HEK293 (cell line): ENCODE results near the gene SYNPO2L.

Experiments
- EGR2 ChIP-seq: fragments of 450-650 bp; formaldehyde crosslinking; IDR thresholded peaks from 2 replicates; pipeline ENCODE4 v1.5.1; 2016; ENCODE audit warnings: low read depth, missing biosample characterization, missing genetic modification characterization
- GLI4 ChIP-seq: fragments of 450-650 bp; formaldehyde crosslinking; IDR thresholded peaks from 2 replicates; pipeline ENCODE4 v1.5.1; 2016; ENCODE audit warnings: missing biosample characterization, missing genetic modification characterization
- GLIS1 ChIP-seq: fragments of 450-650 bp; formaldehyde crosslinking; IDR thresholded peaks from 2 replicates; pipeline ENCODE4 v1.5.1; 2016; ENCODE audit warnings: missing biosample characterization, missing genetic modification characterization
- KLF1 ChIP-seq: fragments of 450-650 bp; formaldehyde crosslinking; IDR thresholded peaks from 2 replicates; pipeline ENCODE4 v1.5.1; 2016; ENCODE audit warnings: missing biosample characterization, missing genetic modification characterization
- KLF16 ChIP-seq: fragments of 450-650 bp; formaldehyde crosslinking; IDR thresholded peaks from 2 replicates; pipeline ENCODE4 v1.5.1; 2017; ENCODE audit warnings: missing biosample characterization, missing genetic modification characterization
- KLF7 ChIP-seq: fragments of 450-650 bp; formaldehyde crosslinking; IDR thresholded peaks from 2 replicates; pipeline ENCODE4 v1.5.1; 2016; ENCODE audit warnings: missing biosample characterization, missing genetic modification characterization, borderline replicate concordance
- MZF1 ChIP-seq: fragments of 450-650 bp; formaldehyde crosslinking; IDR thresholded peaks from 2 replicates; pipeline ENCODE4 v1.5.1; 2017; ENCODE audit warnings: missing biosample characterization, missing genetic modification characterization, borderline replicate concordance
- REPIN1 ChIP-seq: fragments of 450-650 bp; formaldehyde crosslinking; IDR thresholded peaks from 2 replicates; pipeline ENCODE4 v1.5.1; 2017; ENCODE audit warnings: missing biosample characterization, missing genetic modification characterization, low read depth
- REST ChIP-seq: fragments of 450-650 bp; formaldehyde crosslinking; IDR thresholded peaks from 2 replicates; pipeline ENCODE4 v1.5.1; 2016; ENCODE audit warnings: missing biosample characterization, missing genetic modification characterization
- SCRT1 ChIP-seq: fragments of 450-650 bp; formaldehyde crosslinking; IDR thresholded peaks from 2 replicates; pipeline ENCODE4 v1.5.1; 2016; ENCODE audit warnings: missing biosample characterization, missing genetic modification characterization, borderline replicate concordance
- SCRT2 ChIP-seq: fragments of 450-650 bp; formaldehyde crosslinking; IDR thresholded peaks from 2 replicates; pipeline ENCODE4 v1.5.1; 2016; ENCODE audit warnings: missing biosample characterization, missing genetic modification characterization
- SETDB1 ChIP-seq: IDR thresholded peaks from one replicate; pipeline ENCODE4 v1.6.1; 2017; ENCODE audit warnings: mild to moderate bottlenecking, low read length, moderate library complexity, mixed read lengths; ENCODE audit not compliant: insufficient read length
- SP2 ChIP-seq: fragments of 450-650 bp; formaldehyde crosslinking; IDR thresholded peaks from 2 replicates; pipeline ENCODE4 v1.5.1; 2016; ENCODE audit warnings: missing biosample characterization, missing genetic modification characterization
- ZEB2 ChIP-seq: fragments of 450-650 bp; formaldehyde crosslinking; IDR thresholded peaks from 2 replicates; pipeline ENCODE4 v1.5.1; 2016; ENCODE audit warnings: missing biosample characterization, missing genetic modification characterization
- ZNF175 ChIP-seq: fragments of 450-650 bp; formaldehyde crosslinking; IDR thresholded peaks from 2 replicates; pipeline ENCODE4 v1.5.1; 2016; ENCODE audit warnings: missing biosample characterization, missing genetic modification characterization
- ZNF239 ChIP-seq: fragments of 450-650 bp; formaldehyde crosslinking; IDR thresholded peaks from 2 replicates; pipeline ENCODE4 v1.5.1; 2016; ENCODE audit warnings: missing biosample characterization, missing genetic modification characterization
- ZNF24 ChIP-seq: fragments of 450-650 bp; formaldehyde crosslinking; IDR thresholded peaks from 2 replicates; pipeline ENCODE4 v1.5.1; 2016; ENCODE audit warnings: missing biosample characterization, missing genetic modification characterization
- ZNF248 ChIP-seq: fragments of 450-650 bp; formaldehyde crosslinking; IDR thresholded peaks from 2 replicates; pipeline ENCODE4 v1.5.1; 2017; ENCODE audit warnings: missing biosample characterization, missing genetic modification characterization
- ZNF335 ChIP-seq: fragments of 450-650 bp; formaldehyde crosslinking; conservative IDR thresholded peaks from 2 replicates; pipeline ENCODE4 v1.5.1; 2016; ENCODE audit warnings: missing biosample characterization, missing genetic modification characterization
- ZNF501 ChIP-seq: fragments of 450-650 bp; formaldehyde crosslinking; IDR thresholded peaks from 2 replicates; pipeline ENCODE4 v1.5.1; 2016; ENCODE audit warnings: missing biosample characterization, missing genetic modification characterization
- ZNF544 ChIP-seq: fragments of 450-650 bp; formaldehyde crosslinking; IDR thresholded peaks from 2 replicates; pipeline ENCODE4 v1.5.0; 2017; ENCODE audit warnings: missing biosample characterization, missing genetic modification characterization
- ZNF548 ChIP-seq: fragments of 450-650 bp; formaldehyde crosslinking; IDR thresholded peaks from 2 replicates; pipeline ENCODE4 v1.5.1; 2016; ENCODE audit warnings: missing biosample characterization, missing genetic modification characterization
- ZNF555 ChIP-seq: fragments of 450-650 bp; formaldehyde crosslinking; conservative IDR thresholded peaks from 2 replicates; pipeline ENCODE4 v1.5.1; 2017; ENCODE audit warnings: missing biosample characterization, mild to moderate bottlenecking, missing genetic modification characterization, inconsistent platforms
- ZNF596 ChIP-seq: fragments of 450-650 bp; IDR thresholded peaks from 2 replicates; pipeline ENCODE4 v1.5.0; 2018; ENCODE audit warnings: missing biosample characterization, mild to moderate bottlenecking, missing genetic modification characterization, moderate library complexity
- ZNF747 ChIP-seq: fragments of 450-650 bp; formaldehyde crosslinking; IDR thresholded peaks from 2 replicates; pipeline ENCODE4 v1.5.1; 2016; ENCODE audit warnings: missing biosample characterization, missing genetic modification characterization
- ZNF785 ChIP-seq: fragments of 450-650 bp; formaldehyde crosslinking; IDR thresholded peaks from 2 replicates; pipeline ENCODE4 v1.5.1; 2016; ENCODE audit warnings: missing biosample characterization, missing genetic modification characterization
- TF ChIP-seq, protein P1 (sequence below): fragments of 450-650 bp; formaldehyde crosslinking; IDR thresholded peaks from 2 replicates; pipeline ENCODE4 v1.5.1; 2016; ENCODE audit warnings: missing biosample characterization, missing genetic modification characterization
- TF ChIP-seq, protein P2 (sequence below): fragments of 450-650 bp; formaldehyde crosslinking; IDR thresholded peaks from 2 replicates; pipeline ENCODE4 v1.5.1; 2016; ENCODE audit warnings: missing biosample characterization, missing genetic modification characterization
- TF ChIP-seq, protein P3 (sequence below): fragments of 450-650 bp; formaldehyde crosslinking; IDR thresholded peaks from 2 replicates; pipeline ENCODE4 v1.5.1; 2016; ENCODE audit warnings: missing biosample characterization, missing genetic modification characterization
- TF ChIP-seq, protein P4 (sequence below): fragments of 450-650 bp; formaldehyde crosslinking; IDR thresholded peaks from 2 replicates; pipeline ENCODE4 v1.5.1; 2016; ENCODE audit warnings: missing biosample characterization, missing genetic modification characterization

Gene SYNPO2L

GRCh38 chr10:73625884-73626752 is 29.7 kb downstream of the SYNPO2L start (continued):
- TF ChIP-seq ZNF555 (tag by site-specific recombination) (no peak), ZEB2 (tag by site-specific recombination) (peak; percentile 59), ZNF548 (tag by site-specific recombination) (no peak), ZNF596 (tag by site-specific recombination) (no peak), ZNF239 (tag by site-specific recombination) (no peak), SCRT1 (tag by site-specific recombination) (no peak), ZNF175 (no peak), ZNF747 (tag by site-specific recombination) (no peak), ZNF544 (no peak), SP2 (0 out of 2 replicates have a peak, but pooled peaks have one; percentile 3), REST (tag by site-specific recombination) (no peak), ZNF24 (peak; percentile 72; the same call in 1 of the 2 replicates), GLI4 (tag by site-specific recombination) (peak; percentile 54; the same call in 1 of the 2 replicates), ZNF335 (tag by site-specific recombination) (no peak), REPIN1 (tag by site-specific recombination) (no peak; the same call in 1 of the 2 replicates), GLIS1 (tag by site-specific recombination) (no peak), SCRT2 (peak; percentile 45), ZNF785 (0 out of 2 replicates have a peak, but pooled peaks have one; percentile 78), EGR2 (tag by site-specific recombination) (no peak), KLF1 (tag by site-specific recombination) (no peak), KLF16 (tag by site-specific recombination) (no peak; the same call in 1 of the 2 replicates), MZF1 (tag by site-specific recombination) (no peak), KLF7 (peak; percentile 42; the same call in 1 of the 2 replicates), ZNF501 (tag by site-specific recombination) (peak; percentile 68), ZNF248 (tag by site-specific recombination) (no peak), SETDB1 (no peak)
- TF ChIP-seq, protein P1, sequence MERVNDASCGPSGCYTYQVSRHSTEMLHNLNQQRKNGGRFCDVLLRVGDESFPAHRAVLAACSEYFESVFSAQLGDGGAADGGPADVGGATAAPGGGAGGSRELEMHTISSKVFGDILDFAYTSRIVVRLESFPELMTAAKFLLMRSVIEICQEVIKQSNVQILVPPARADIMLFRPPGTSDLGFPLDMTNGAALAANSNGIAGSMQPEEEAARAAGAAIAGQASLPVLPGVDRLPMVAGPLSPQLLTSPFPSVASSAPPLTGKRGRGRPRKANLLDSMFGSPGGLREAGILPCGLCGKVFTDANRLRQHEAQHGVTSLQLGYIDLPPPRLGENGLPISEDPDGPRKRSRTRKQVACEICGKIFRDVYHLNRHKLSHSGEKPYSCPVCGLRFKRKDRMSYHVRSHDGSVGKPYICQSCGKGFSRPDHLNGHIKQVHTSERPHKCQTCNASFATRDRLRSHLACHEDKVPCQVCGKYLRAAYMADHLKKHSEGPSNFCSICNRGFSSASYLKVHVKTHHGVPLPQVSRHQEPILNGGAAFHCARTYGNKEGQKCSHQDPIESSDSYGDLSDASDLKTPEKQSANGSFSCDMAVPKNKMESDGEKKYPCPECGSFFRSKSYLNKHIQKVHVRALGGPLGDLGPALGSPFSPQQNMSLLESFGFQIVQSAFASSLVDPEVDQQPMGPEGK (tag by site-specific recombination) = no peak
- TF ChIP-seq, protein P2, sequence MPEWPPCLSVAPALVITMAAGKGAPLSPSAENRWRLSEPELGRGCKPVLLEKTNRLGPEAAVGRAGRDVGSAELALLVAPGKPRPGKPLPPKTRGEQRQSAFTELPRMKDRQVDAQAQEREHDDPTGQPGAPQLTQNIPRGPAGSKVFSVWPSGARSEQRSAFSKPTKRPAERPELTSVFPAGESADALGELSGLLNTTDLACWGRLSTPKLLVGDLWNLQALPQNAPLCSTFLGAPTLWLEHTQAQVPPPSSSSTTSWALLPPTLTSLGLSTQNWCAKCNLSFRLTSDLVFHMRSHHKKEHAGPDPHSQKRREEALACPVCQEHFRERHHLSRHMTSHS (tag by site-specific recombination) = no peak
- TF ChIP-seq, protein P3, sequence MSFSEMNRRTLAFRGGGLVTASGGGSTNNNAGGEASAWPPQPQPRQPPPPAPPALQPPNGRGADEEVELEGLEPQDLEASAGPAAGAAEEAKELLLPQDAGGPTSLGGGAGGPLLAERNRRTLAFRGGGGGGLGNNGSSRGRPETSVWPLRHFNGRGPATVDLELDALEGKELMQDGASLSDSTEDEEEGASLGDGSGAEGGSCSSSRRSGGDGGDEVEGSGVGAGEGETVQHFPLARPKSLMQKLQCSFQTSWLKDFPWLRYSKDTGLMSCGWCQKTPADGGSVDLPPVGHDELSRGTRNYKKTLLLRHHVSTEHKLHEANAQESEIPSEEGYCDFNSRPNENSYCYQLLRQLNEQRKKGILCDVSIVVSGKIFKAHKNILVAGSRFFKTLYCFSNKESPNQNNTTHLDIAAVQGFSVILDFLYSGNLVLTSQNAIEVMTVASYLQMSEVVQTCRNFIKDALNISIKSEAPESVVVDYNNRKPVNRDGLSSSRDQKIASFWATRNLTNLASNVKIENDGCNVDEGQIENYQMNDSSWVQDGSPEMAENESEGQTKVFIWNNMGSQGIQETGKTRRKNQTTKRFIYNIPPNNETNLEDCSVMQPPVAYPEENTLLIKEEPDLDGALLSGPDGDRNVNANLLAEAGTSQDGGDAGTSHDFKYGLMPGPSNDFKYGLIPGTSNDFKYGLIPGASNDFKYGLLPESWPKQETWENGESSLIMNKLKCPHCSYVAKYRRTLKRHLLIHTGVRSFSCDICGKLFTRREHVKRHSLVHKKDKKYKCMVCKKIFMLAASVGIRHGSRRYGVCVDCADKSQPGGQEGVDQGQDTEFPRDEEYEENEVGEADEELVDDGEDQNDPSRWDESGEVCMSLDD (tag by site-specific recombination) = no peak
- TF ChIP-seq, protein P4, sequence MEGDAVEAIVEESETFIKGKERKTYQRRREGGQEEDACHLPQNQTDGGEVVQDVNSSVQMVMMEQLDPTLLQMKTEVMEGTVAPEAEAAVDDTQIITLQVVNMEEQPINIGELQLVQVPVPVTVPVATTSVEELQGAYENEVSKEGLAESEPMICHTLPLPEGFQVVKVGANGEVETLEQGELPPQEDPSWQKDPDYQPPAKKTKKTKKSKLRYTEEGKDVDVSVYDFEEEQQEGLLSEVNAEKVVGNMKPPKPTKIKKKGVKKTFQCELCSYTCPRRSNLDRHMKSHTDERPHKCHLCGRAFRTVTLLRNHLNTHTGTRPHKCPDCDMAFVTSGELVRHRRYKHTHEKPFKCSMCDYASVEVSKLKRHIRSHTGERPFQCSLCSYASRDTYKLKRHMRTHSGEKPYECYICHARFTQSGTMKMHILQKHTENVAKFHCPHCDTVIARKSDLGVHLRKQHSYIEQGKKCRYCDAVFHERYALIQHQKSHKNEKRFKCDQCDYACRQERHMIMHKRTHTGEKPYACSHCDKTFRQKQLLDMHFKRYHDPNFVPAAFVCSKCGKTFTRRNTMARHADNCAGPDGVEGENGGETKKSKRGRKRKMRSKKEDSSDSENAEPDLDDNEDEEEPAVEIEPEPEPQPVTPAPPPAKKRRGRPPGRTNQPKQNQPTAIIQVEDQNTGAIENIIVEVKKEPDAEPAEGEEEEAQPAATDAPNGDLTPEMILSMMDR (tag by site-specific recombination) = no peak
